ENCODE data around the gene ENTHD1. TPM values are rescaled to one million over a fixed set of nuclear protein-coding genes. Genes with fewer than 3 reads are reported as not detected.

Gene ENTHD1
- total RNA-seq, 1 experiment from 2014 or later: not detected

- Histone ChIP-seq H2BK5ac (ENCODE audit: insufficient read length, low read length) (no peak overlapping the region), H3K4me1 (ENCODE audit: insufficient read depth, low read length) (no peaks in the 10 kb centered on the region), H2BK120ac (ENCODE audit: low read depth, low read length, poor library complexity, severe bottlenecking) (no peak overlapping the region), H3K23ac (ENCODE audit: insufficient read length, low read depth, low read length) (no peak overlapping the region), H3K27me3 (ENCODE audit: insufficient read depth, low read length) (no peaks in the 10 kb centered on the region), H3K79me2 (ENCODE audit: insufficient read depth, low read length) (no peaks in the 10 kb centered on the region), H3K79me1 (ENCODE audit: insufficient read depth, low read depth, low read length, poor library complexity, severe bottlenecking) (no peaks in the 10 kb centered on the region), H3K18ac (ENCODE audit: insufficient read length, low read depth, low read length) (no peak overlapping the region), H2BK12ac (ENCODE audit: insufficient read length, low read depth, low read length) (no peak overlapping the region), H3K4ac (ENCODE audit: low read depth, low read length) (no peak overlapping the region), H3T11ph (ENCODE audit: low read length) (no peak overlapping the region), H3K27ac (ENCODE audit: insufficient read length, low read depth, low read length) (no peak overlapping the region), H2AK5ac (ENCODE audit: insufficient read length, low read length) (no peak overlapping the region), H4K5ac (ENCODE audit: insufficient read length, low read depth, low read length) (no peak overlapping the region), H3K23me2 (ENCODE audit: insufficient read length, low read depth, low read length, poor library complexity, severe bottlenecking) (no peaks in the 10 kb centered on the region), H3K4me2 (ENCODE audit: insufficient read depth, insufficient read length, low read length) (no peak overlapping the region), H2AFZ (ENCODE audit: low read length) (no peak overlapping the region), H4K20me1 (ENCODE audit: control insufficient read depth, insufficient read depth, insufficient read length) (no peaks in the 10 kb centered on the region), H2BK20ac (ENCODE audit: low read depth, low read length, poor library complexity, severe bottlenecking) (no peak overlapping the region), H4K91ac (ENCODE audit: insufficient read length, low read depth, low read length) (no peak overlapping the region), H3K9ac (ENCODE audit: extremely low read depth, insufficient read length, low read length) (no peak overlapping the region), H3K9me3 (ENCODE audit: control insufficient read depth, low read depth, low read length) (no peaks in the 10 kb centered on the region), H4K8ac (replicated peaks; ENCODE audit: insufficient read length, low read depth, low read length) (no peak overlapping the region), H2BK15ac (ENCODE audit: low read depth, low read length) (no peak overlapping the region), H3K14ac (ENCODE audit: insufficient read depth, low read length) (no peak overlapping the region; the same call in 1 of the 2 replicates), H3K56ac (ENCODE audit: insufficient read length, low read depth, low read length) (no peak overlapping the region)
- Mint-ChIP-seq H3K36me3 (ENCODE audit: insufficient read depth in 1 of 3, low read depth in 3 of 3) (no peaks in the 10 kb centered on the region), H3K4me1 (peaks cover 8 to 18% of the 10 kb centered on the region in 2 experiments), H3K4me3 (no peak overlapping the region), H3K27ac (no peak overlapping the region), H3K9me3 (no peaks in the 10 kb centered on the region), H3K27me3 (ENCODE audit: low read depth) (peaks cover 5% of the 10 kb centered on the region)
- no peak for TF ChIP-seq CTCF (conservative IDR thresholded peaks at IDR 0.05)
- no peak for DNase-seq
- no CpG with 5 or more reads among the region's 8 CpGs for WGBS (ENCODE audit: extremely low coverage, insufficient read length, low lambda C conversion rate)
Measured at GRCh38 chr22:39920134-39920743, 26.7 kb upstream of the ENTHD1 start.
